HEK293 (cell line): ENCODE data around the gene HIKESHI.
A peak's percentile ranks its signal among the peaks of the same experiment; 100 is the strongest.

Experiments used
- ELK4 ChIP-seq: IDR thresholded peaks from 2 replicates; pipeline ENCODE4 v1.6.1; 2011; ENCODE audit warnings: mild to moderate bottlenecking, low read depth, low read length, borderline replicate concordance
- FEZF1 ChIP-seq: fragments of 450-650 bp; formaldehyde crosslinking; IDR thresholded peaks from 2 replicates; pipeline ENCODE4 v1.5.1; 2016; ENCODE audit warnings: missing biosample characterization, missing genetic modification characterization
- IKZF3 ChIP-seq: fragments of 450-650 bp; IDR thresholded peaks from 2 replicates; pipeline ENCODE4 v1.5.0; 2018; ENCODE audit warnings: missing biosample characterization, mild to moderate bottlenecking, missing genetic modification characterization, moderate library complexity
- KLF7 ChIP-seq: fragments of 450-650 bp; formaldehyde crosslinking; IDR thresholded peaks from 2 replicates; pipeline ENCODE4 v1.5.1; 2016; ENCODE audit warnings: missing biosample characterization, missing genetic modification characterization, borderline replicate concordance
- MZF1 ChIP-seq: fragments of 450-650 bp; formaldehyde crosslinking; IDR thresholded peaks from 2 replicates; pipeline ENCODE4 v1.5.1; 2017; ENCODE audit warnings: missing biosample characterization, missing genetic modification characterization, borderline replicate concordance
- SP2 ChIP-seq: fragments of 450-650 bp; formaldehyde crosslinking; IDR thresholded peaks from 2 replicates; pipeline ENCODE4 v1.5.1; 2016; ENCODE audit warnings: missing biosample characterization, missing genetic modification characterization
- SP3 ChIP-seq: fragments of 450-650 bp; formaldehyde crosslinking; IDR thresholded peaks from 2 replicates; pipeline ENCODE4 v1.5.1; 2016; ENCODE audit warnings: missing biosample characterization, missing genetic modification characterization
- TCF7L2 ChIP-seq: IDR thresholded peaks from 2 replicates; pipeline ENCODE4 v1.6.1; 2011; ENCODE audit warnings: low read depth, mild to moderate bottlenecking, inconsistent platforms, low read length, moderate library complexity, borderline replicate concordance
- TRIM28 ChIP-seq: IDR thresholded peaks from 2 replicates; pipeline ENCODE4 v1.6.1; 2011; ENCODE audit warnings: low read length, control low read depth, borderline replicate concordance
- ZFHX2 ChIP-seq: fragments of 450-650 bp; formaldehyde crosslinking; conservative IDR thresholded peaks from 2 replicates; pipeline ENCODE4 v1.5.1; 2016; ENCODE audit warnings: missing biosample characterization, missing genetic modification characterization
- ZFP37 ChIP-seq: fragments of 450-650 bp; formaldehyde crosslinking; IDR thresholded peaks from 2 replicates; pipeline ENCODE4 v1.5.1; 2016; ENCODE audit warnings: missing biosample characterization, missing genetic modification characterization
- ZNF16 ChIP-seq: fragments of 450-650 bp; formaldehyde crosslinking; IDR thresholded peaks from 2 replicates; pipeline ENCODE4 v1.5.1; 2016; ENCODE audit warnings: low read depth, missing biosample characterization, missing genetic modification characterization
- ZNF223 ChIP-seq: fragments of 450-650 bp; formaldehyde crosslinking; IDR thresholded peaks from 2 replicates; pipeline ENCODE4 v1.5.1; 2016; ENCODE audit warnings: missing biosample characterization, missing genetic modification characterization
- ZNF24 ChIP-seq: fragments of 450-650 bp; formaldehyde crosslinking; IDR thresholded peaks from 2 replicates; pipeline ENCODE4 v1.5.1; 2016; ENCODE audit warnings: missing biosample characterization, missing genetic modification characterization
- ZNF292 ChIP-seq: fragments of 450-650 bp; formaldehyde crosslinking; IDR thresholded peaks from 2 replicates; pipeline ENCODE4 v1.5.1; 2016; ENCODE audit warnings: low read depth, missing biosample characterization, missing genetic modification characterization, borderline replicate concordance
- ZNF335 ChIP-seq: fragments of 450-650 bp; formaldehyde crosslinking; conservative IDR thresholded peaks from 2 replicates; pipeline ENCODE4 v1.5.1; 2016; ENCODE audit warnings: missing biosample characterization, missing genetic modification characterization
- ZNF398 ChIP-seq: fragments of 450-650 bp; formaldehyde crosslinking; IDR thresholded peaks from 2 replicates; pipeline ENCODE4 v1.5.1; 2017; ENCODE audit warnings: missing biosample characterization, missing genetic modification characterization
- ZNF404 ChIP-seq: fragments of 450-650 bp; formaldehyde crosslinking; IDR thresholded peaks from 2 replicates; pipeline ENCODE4 v1.5.1; 2017; ENCODE audit warnings: missing biosample characterization, missing genetic modification characterization
- ZNF426 ChIP-seq: fragments of 450-650 bp; formaldehyde crosslinking; IDR thresholded peaks from 2 replicates; pipeline ENCODE4 v1.5.1; 2017; ENCODE audit warnings: missing biosample characterization, missing genetic modification characterization, mild to moderate bottlenecking, inconsistent platforms, moderate library complexity
- ZNF558 ChIP-seq: fragments of 450-650 bp; formaldehyde crosslinking; IDR thresholded peaks from 2 replicates; pipeline ENCODE4 v1.5.1; 2016; ENCODE audit warnings: missing biosample characterization, missing genetic modification characterization
- ZNF626 ChIP-seq: fragments of 450-650 bp; sonication (Bioruptor Pico); formaldehyde crosslinking; IDR thresholded peaks from 2 replicates; pipeline ENCODE4 v1.5.1; 2018; ENCODE audit warnings: missing biosample characterization, missing genetic modification characterization, inconsistent platforms
- ZNF629 ChIP-seq: fragments of 450-650 bp; formaldehyde crosslinking; IDR thresholded peaks from 2 replicates; pipeline ENCODE4 v1.5.1; 2017; ENCODE audit warnings: missing biosample characterization, missing genetic modification characterization
- ZNF660 ChIP-seq: fragments of 450-650 bp; IDR thresholded peaks from 2 replicates; pipeline ENCODE4 v1.5.1; 2018; ENCODE audit warnings: missing biosample characterization, mild to moderate bottlenecking, missing genetic modification characterization
- ZNF701 ChIP-seq: fragments of 450-650 bp; formaldehyde crosslinking; IDR thresholded peaks from 2 replicates; pipeline ENCODE4 v1.5.1; 2016; ENCODE audit warnings: missing biosample characterization, missing genetic modification characterization
- ZNF768 ChIP-seq: fragments of 450-650 bp; formaldehyde crosslinking; IDR thresholded peaks from 2 replicates; pipeline ENCODE4 v1.5.1; 2018; ENCODE audit warnings: missing biosample characterization, mild to moderate bottlenecking, missing genetic modification characterization
- ZSCAN18 ChIP-seq: fragments of 450-650 bp; formaldehyde crosslinking; IDR thresholded peaks from 2 replicates; pipeline ENCODE4 v1.5.1; 2016; ENCODE audit warnings: missing biosample characterization, missing genetic modification characterization
- ZXDB ChIP-seq: fragments of 450-650 bp; formaldehyde crosslinking; IDR thresholded peaks from 2 replicates; pipeline ENCODE4 v1.5.1; 2016; ENCODE audit warnings: missing biosample characterization, missing genetic modification characterization
- TF ChIP-seq, protein P1 (sequence below): sonication (generic); formaldehyde crosslinking; IDR thresholded peaks from 2 replicates; pipeline ENCODE4 v1.8.1; 2022; ENCODE audit warnings: mild to moderate bottlenecking, moderate library complexity, missing genetic modification reagents
- TF ChIP-seq, protein P2 (sequence below): fragments of 450-650 bp; formaldehyde crosslinking; IDR thresholded peaks from 2 replicates; pipeline ENCODE4 v1.5.1; 2017; ENCODE audit warnings: missing biosample characterization, missing genetic modification characterization
- TF ChIP-seq, protein P3 (sequence below): fragments of 450-650 bp; formaldehyde crosslinking; conservative IDR thresholded peaks from 2 replicates; pipeline ENCODE4 v1.5.1; 2016; ENCODE audit warnings: low read depth, missing biosample characterization, missing genetic modification characterization

The HIKESHI gene

DNA sequence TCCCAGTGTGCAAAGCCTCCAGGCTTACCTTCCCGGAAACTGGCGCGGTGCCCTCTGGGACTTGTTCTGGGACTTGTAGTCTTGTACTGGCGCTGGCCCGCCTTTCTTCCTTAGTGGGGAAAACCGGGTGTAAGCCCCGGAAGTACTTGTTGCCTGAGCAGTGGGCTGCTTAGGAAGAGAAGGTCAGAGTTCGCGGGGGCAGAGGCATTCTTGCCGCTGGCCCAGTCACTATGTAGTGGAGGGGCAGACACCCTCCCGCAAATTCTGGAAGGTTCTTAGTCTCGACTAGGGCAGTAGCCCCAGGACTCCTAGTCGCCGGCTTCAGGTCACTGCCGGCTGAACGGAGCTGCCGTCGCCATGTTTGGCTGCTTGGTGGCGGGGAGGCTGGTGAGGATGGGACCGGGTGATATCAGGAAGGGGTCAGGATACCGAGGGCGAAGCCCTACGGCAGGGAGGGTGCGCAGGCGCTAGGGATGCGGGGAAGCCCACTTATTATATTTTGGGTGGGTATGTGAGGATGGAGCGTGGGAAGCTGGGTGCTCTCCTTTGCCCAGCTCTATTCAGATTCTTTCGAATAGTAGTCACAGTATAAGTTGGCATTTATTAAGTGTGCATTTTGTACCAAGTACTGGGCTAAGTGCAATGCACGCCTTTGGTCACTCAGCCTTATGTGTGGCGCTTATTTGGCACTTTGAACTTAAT lies at the start of gene HIKESHI (continued):
- TF ChIP-seq ZNF768 (tag by site-specific recombination), result no peak
- no peak for TF ChIP-seq FEZF1
- no peak for TF ChIP-seq ZSCAN18
- no peak for TF ChIP-seq ZNF404 (tag by site-specific recombination)
- no peak for TF ChIP-seq ZNF398
- TF ChIP-seq ZNF223 (tag by site-specific recombination), result no peak
- no peak for TF ChIP-seq ZNF16 (tag by site-specific recombination)
- 0 out of 2 replicates have a peak, but pooled peaks have one; percentile 8 for TF ChIP-seq MZF1
- no peak for TF ChIP-seq KLF7 (tag by site-specific recombination)
- no peak; the same call in 1 of the 2 replicates for TF ChIP-seq ZNF629 (tag by site-specific recombination)
- TF ChIP-seq TCF7L2, result no peak
- TF ChIP-seq ZNF660 (tag by site-specific recombination), result 0 out of 2 replicates have a peak, but pooled peaks have one; percentile 33
- peak; percentile 71 for TF ChIP-seq TRIM28
- TF ChIP-seq, protein P1, sequence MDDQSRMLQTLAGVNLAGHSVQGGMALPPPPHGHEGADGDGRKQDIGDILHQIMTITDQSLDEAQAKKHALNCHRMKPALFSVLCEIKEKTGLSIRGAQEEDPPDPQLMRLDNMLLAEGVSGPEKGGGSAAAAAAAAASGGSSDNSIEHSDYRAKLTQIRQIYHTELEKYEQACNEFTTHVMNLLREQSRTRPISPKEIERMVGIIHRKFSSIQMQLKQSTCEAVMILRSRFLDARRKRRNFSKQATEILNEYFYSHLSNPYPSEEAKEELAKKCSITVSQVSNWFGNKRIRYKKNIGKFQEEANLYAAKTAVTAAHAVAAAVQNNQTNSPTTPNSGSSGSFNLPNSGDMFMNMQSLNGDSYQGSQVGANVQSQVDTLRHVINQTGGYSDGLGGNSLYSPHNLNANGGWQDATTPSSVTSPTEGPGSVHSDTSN, result no peak
- peak; percentile 64 for TF ChIP-seq ZFHX2 (tag by site-specific recombination)
- TF ChIP-seq ZNF558 (tag by site-specific recombination), result no peak; the same call in 1 of the 2 replicates
- TF ChIP-seq, protein P2, sequence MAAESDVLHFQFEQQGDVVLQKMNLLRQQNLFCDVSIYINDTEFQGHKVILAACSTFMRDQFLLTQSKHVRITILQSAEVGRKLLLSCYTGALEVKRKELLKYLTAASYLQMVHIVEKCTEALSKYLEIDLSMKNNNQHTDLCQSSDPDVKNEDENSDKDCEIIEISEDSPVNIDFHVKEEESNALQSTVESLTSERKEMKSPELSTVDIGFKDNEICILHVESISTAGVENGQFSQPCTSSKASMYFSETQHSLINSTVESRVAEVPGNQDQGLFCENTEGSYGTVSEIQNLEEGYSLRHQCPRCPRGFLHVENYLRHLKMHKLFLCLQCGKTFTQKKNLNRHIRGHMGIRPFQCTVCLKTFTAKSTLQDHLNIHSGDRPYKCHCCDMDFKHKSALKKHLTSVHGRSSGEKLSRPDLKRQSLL, result no peak
- TF ChIP-seq ELK4, result 0 out of 2 replicates have a peak, but pooled peaks have one; percentile 53
- no peak for TF ChIP-seq ZNF426 (tag by site-specific recombination)
- no peak for TF ChIP-seq ZNF292 (tag by site-specific recombination)
- TF ChIP-seq, protein P3, sequence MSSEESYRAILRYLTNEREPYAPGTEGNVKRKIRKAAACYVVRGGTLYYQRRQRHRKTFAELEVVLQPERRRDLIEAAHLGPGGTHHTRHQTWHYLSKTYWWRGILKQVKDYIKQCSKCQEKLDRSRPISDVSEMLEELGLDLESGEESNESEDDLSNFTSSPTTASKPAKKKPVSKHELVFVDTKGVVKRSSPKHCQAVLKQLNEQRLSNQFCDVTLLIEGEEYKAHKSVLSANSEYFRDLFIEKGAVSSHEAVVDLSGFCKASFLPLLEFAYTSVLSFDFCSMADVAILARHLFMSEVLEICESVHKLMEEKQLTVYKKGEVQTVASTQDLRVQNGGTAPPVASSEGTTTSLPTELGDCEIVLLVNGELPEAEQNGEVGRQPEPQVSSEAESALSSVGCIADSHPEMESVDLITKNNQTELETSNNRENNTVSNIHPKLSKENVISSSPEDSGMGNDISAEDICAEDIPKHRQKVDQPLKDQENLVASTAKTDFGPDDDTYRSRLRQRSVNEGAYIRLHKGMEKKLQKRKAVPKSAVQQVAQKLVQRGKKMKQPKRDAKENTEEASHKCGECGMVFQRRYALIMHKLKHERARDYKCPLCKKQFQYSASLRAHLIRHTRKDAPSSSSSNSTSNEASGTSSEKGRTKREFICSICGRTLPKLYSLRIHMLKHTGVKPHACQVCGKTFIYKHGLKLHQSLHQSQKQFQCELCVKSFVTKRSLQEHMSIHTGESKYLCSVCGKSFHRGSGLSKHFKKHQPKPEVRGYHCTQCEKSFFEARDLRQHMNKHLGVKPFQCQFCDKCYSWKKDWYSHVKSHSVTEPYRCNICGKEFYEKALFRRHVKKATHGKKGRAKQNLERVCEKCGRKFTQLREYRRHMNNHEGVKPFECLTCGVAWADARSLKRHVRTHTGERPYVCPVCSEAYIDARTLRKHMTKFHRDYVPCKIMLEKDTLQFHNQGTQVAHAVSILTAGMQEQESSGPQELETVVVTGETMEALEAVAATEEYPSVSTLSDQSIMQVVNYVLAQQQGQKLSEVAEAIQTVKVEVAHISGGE (tag by site-specific recombination), result peak; percentile 94
- TF ChIP-seq ZXDB, result peak; percentile 90
- 0 out of 2 replicates have a peak, but pooled peaks have one; percentile 59 for TF ChIP-seq ZFP37
- peak; percentile 80 for TF ChIP-seq SP3 (tag by site-specific recombination)
- no peak for TF ChIP-seq ZNF701 (tag by site-specific recombination)
- TF ChIP-seq ZNF24 (tag by site-specific recombination), result peak; percentile 39; the same call in 1 of the 2 replicates
- TF ChIP-seq IKZF3 (tag by site-specific recombination), result peak; percentile 68
- peak; percentile 90 for TF ChIP-seq ZNF335
- no peak for TF ChIP-seq ZNF626 (tag by site-specific recombination)
- peak; percentile 84 for TF ChIP-seq SP2 (tag by site-specific recombination)
